GM12874 (cell line): ENCODE measurements around the gene GRAMD2B.

Experiments used
- CTCF ChIP-seq: IDR thresholded peaks from 2 replicates; pipeline ENCODE4 v1.5.1; 2011; ENCODE audit warnings: low read depth, mild to moderate bottlenecking, control low read depth, low read length, moderate library complexity; ENCODE audit not compliant: insufficient read depth

The GRAMD2B gene

DNA sequence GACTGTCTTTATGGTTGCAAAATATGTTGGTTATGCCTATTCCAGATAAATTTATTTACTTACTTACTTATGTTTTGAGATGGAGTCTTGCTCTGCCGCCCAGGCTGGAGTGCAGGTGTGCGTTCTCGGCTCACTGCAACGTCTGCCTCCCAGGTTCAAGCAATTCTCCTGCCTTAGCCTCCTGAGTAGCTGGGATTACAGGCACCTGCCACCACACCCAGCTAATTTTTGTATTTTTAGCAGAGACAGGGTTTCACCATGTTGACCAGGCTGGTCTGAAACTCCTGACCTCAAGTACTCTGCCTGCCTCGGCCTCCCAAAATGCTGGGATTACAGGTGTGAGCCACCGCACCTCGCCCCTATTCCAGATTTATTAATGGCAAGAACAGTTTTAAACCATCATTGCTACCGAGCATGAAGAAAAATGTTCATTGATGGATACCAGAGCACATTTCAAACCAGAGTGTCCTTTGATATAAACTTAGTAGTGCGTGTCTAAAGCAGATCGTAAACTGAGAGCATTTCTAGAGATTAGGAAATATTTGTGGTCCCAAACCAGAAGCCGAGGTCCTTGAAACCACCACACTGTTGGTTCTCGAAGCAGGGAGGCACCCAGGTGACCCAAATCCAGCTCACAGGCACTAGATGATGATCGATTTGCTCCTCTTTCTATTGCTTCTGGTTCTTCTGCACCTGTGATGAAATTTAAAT is 85.2 kb downstream of the GRAMD2B start:
- no peak for TF ChIP-seq CTCF

GRCh38 chr5:126508962-126509279 is 85.7 kb downstream of the GRAMD2B start:
- TF ChIP-seq CTCF, result no peak

DNA sequence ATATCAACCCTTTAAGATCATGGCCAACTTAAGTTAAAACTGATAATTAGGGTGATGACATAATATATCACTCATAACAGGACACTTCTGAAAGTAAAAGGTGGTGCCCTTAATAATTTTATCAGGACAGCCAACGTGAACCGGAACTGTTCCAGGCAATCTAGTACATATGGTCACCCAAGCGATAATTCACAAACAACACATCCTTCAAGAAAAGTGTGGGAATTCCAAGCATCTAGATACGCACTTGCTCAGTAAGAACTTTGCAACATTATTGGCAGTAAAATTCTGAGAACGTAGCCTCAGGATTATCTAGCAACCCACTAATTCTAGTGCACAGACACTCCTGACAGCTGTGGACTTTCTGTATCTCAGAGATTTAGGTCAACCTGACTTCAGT is 86.1 kb downstream of the GRAMD2B start:
- TF ChIP-seq CTCF, result no peak

DNA sequence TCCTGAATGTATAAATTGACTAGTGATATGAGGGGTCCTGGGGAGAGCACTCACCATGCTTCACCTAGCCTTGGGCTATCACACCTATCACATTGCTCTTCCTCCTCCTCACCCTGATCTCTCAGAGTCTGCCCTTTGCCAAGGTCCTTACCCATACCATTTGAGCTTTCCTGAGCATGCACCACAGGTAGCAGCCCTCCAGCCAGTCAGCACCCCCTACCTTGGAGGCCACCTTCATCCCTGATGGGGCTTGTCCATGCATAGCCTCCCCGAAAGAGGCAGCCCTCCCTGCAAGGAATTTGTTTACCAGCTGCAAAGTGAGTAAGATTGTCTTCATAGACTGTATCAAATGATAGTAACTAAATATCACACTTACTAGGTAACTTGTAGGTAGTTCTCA is 88.8 kb downstream of the GRAMD2B start:
- TF ChIP-seq CTCF, result no peak

GRCh38 chr5:126512451-126512850 is 89.2 kb downstream of the GRAMD2B start:
- no peak for TF ChIP-seq CTCF

DNA sequence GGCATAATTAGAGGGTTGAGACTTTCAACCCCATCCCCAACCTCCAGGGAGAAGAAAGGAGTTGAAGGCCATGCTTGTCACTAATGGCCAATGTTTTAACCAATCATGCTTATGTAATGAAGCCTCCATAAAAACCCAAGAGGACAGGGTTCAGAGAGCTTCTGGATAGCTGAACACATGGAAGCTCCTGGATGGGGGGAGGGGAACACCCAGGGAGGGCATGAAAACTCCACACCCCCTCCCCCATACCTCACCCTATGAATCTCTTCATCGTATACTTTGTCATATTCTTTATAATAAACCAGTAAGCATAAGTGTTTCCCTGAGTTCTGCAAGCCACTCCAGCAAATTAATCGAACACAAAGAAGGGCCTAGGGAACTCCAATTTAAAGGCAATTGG is 90.1 kb downstream of the GRAMD2B start:
- no peak for TF ChIP-seq CTCF

DNA sequence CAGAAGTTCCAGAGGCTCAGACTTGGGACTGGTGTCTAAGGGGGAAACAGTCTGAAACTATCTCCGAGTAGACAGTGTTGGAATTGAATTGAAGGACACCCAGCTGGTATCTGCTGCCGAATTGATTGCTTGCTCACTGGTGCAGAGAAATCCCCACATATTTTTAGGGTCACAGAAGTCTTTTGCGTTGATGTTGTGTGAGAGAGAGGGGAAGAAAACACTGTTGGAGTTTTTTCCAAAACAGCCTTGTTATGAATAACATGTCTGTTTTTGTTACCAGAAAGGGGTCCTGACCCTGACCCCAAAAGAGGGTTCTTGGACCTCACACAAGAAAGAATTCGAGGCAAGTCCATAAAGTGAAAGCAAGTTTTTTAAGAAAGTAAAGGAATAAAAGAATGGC is 90.5 kb downstream of the GRAMD2B start:
- TF ChIP-seq CTCF, result no peak
